AG04449 (cell line): ENCODE results near the gene LAMB4.

Source experiments
- CTCF ChIA-PET: fragments of 350-600 bp; formaldehyde crosslinking; extraction: SDS; loops from one replicate; lab custom pipeline; 2021; ENCODE audit warnings: antibody characterized with exemption; lab: Yijun Ruan, JAX
- POLR2A ChIA-PET: fragments of 400-600, 350-600 bp; formaldehyde crosslinking; extraction: SDS; loops from one replicate; lab custom pipeline; 2020; ENCODE audit warnings: antibody characterized with exemption, inconsistent platforms; lab: Yijun Ruan, JAX
- DNase-seq: peaks from one replicate; pipeline ENCODE4 v3.0.0-alpha.2; 2010; ENCODE audit warnings: low read depth, low spot score
- H3K4me3 ChIP-seq: 2 replicates; pipeline ENCODE4 v1.5.1; 2011; ENCODE audit warnings: low read depth, mild to moderate bottlenecking, control low read depth, low read length
- CTCF ChIP-seq: IDR thresholded peaks from one replicate; pipeline ENCODE4 v1.5.1; 2011; ENCODE audit warnings: mild to moderate bottlenecking, moderate library complexity, low read length, control low read depth, inconsistent platforms; ENCODE audit not compliant: insufficient read depth; ENCODE audit errors: missing control alignments

The LAMB4 gene

GRCh38 chr7:108014747-108015682, 115.1 kb downstream of the LAMB4 start:
- CTCF ChIA-PET = interaction anchor here (1.2 to 5.6 kb wide), 8 partner anchors 10 to 131 kb away, joined by 3 to 32 read pairs (median 7); partner anchors contain the start of gene LAMB1
- no peak overlapping the region for H3K4me3 ChIP-seq
- DNase-seq = no peak
- TF ChIP-seq CTCF = no peak
- POLR2A ChIA-PET = interaction anchor here (1.4 to 2.8 kb wide), 3 partner anchors 12 to 64 kb away, joined by 5 to 12 read pairs (median 6); partner anchors contain the start of gene LAMB1

- CTCF ChIA-PET = interaction anchor here (1.2 to 5.6 kb wide), 4 partner anchors 9 to 132 kb away, joined by 3 to 29 read pairs (median 6); partner anchors contain the start of gene LAMB1
- POLR2A ChIA-PET = interaction anchor here (1.4 to 2.8 kb wide), 2 partner anchors 11 to 18 kb away, joined by 6 to 12 read pairs; partner anchors contain the start of gene LAMB1
- no peak overlapping the region for H3K4me3 ChIP-seq
- DNase-seq = no peak
- TF ChIP-seq CTCF = no peak
Measured at GRCh38 chr7:108014215-108014614, 115.9 kb downstream of the LAMB4 start.

- ChIA-PET CTCF (interaction anchor here (0.8 to 5.6 kb wide), 3 partner anchors 9 to 133 kb away, joined by 3 to 29 read pairs (median 3); no protein-coding TSS in a partner anchor), POLR2A (no interaction called here)
- no peak for TF ChIP-seq CTCF
- H3K4me3 ChIP-seq = no peak overlapping the region
- DNase-seq = no peak
Measured at GRCh38 chr7:108012499-108013430, 117.4 kb downstream of the LAMB4 start.

GRCh38 chr7:108010377-108010776, 119.8 kb downstream of the LAMB4 start:
- H3K4me3 ChIP-seq = no peak overlapping the region
- no peak for DNase-seq
- no peak for TF ChIP-seq CTCF
- ChIA-PET POLR2A (no interaction called here), CTCF (no interaction called here)

- TF ChIP-seq CTCF = no peak
- no peak for DNase-seq
- ChIA-PET CTCF (no interaction called here), POLR2A (no interaction called here)
- no peak overlapping the region for H3K4me3 ChIP-seq
Measured at GRCh38 chr7:108009873-108010272, 120.3 kb downstream of the LAMB4 start.
